GM12873 (cell line): ENCODE results near the gene GPER1.

Source experiments
- TF ChIP-seq, protein P1 (sequence below): IDR thresholded peaks from 2 replicates; pipeline ENCODE4 v1.5.1; 2012; ENCODE audit warnings: low read depth, mild to moderate bottlenecking, moderate library complexity, low read length, control low read depth; ENCODE audit not compliant: insufficient read depth; ENCODE audit errors: missing control alignments

Gene GPER1

DNA sequence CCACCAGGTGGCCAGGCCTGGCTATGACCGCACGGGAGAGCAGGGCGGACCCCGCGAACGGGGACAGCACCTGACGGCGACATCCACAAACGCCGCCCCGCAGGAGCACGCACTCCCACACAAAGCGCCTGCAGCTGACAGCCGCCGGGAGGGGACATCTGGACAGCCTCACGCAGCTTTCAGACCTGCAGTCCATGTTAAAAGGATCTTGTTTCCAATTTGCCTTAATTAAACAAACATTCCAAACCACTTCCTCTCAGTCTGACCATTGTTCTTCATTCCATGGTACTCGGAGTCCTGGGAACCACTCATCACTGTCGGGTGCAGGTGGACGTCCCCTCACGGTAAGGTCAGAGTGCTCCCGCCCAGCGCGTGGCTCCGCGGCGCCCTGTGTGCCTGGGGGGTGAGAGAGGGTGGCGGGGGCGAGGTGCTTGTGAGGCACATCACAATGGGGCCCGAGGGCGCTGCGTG, 5.9 kb upstream of the GPER1 start:
- TF ChIP-seq, protein P1, sequence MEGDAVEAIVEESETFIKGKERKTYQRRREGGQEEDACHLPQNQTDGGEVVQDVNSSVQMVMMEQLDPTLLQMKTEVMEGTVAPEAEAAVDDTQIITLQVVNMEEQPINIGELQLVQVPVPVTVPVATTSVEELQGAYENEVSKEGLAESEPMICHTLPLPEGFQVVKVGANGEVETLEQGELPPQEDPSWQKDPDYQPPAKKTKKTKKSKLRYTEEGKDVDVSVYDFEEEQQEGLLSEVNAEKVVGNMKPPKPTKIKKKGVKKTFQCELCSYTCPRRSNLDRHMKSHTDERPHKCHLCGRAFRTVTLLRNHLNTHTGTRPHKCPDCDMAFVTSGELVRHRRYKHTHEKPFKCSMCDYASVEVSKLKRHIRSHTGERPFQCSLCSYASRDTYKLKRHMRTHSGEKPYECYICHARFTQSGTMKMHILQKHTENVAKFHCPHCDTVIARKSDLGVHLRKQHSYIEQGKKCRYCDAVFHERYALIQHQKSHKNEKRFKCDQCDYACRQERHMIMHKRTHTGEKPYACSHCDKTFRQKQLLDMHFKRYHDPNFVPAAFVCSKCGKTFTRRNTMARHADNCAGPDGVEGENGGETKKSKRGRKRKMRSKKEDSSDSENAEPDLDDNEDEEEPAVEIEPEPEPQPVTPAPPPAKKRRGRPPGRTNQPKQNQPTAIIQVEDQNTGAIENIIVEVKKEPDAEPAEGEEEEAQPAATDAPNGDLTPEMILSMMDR = no peak

DNA sequence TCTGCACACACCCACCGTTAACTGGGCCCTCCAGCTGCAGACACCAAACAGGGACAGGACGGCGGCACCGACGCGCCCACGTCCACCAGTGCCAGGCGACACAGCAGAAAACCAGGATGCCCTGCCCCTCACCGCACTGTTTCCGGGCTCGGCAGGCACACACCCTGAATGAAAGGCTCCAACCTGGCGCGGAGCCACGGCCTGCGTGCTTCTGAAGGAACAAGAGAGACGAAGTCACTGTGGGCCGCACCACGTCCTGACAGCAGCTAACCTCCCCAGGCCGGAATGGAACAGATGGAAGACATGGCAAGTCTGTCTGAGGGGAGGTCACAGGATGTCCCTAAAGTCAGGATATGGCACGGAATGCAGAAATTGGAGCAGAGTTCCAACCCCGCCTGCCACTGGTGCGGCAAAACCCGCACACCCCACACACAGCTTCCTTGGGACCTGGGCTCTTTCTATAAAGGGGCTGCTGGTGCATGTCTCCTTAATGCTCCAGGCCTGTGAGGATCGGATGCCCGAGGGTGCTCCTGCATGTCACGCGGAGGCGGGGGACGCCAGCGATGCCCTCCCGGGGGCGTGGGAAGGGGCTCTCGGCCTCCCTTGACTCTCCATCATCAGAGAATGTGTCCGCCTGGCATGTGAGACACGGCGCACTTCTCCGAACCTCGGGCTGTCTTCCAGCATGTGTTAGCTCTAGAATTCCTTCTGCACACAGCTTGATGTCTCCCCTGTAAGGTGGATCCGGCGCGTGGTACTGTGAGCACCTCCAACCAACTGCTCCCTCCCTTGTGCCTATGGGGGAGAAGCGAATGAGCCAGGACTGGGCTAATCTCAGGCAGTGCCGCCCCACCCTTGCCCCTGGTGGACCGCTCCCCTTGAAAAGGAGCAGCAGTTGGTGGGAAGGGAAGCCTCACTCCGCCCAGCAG, 3.9 kb upstream of the GPER1 start:
- TF ChIP-seq, protein P1 = no peak

DNA sequence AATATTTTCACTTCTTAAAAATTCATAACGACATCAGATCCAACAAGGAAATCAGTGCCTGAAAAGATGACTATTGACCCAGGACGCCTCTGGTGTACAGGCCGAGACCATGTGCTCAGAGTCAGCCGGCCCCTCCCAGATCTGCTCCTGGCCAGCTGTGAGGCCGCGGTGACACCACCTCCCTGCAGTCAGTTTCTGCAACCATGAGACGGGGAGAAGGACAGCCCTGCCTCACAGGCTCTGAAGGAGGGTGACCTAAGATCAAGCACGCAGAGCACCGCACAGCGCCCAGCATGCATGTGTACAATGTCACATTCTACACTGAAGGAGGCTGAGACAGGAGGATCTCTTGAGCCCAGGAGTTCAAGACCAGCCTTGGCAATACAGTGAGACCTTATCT, 2.6 kb upstream of the GPER1 start:
- TF ChIP-seq, protein P1 = no peak

DNA sequence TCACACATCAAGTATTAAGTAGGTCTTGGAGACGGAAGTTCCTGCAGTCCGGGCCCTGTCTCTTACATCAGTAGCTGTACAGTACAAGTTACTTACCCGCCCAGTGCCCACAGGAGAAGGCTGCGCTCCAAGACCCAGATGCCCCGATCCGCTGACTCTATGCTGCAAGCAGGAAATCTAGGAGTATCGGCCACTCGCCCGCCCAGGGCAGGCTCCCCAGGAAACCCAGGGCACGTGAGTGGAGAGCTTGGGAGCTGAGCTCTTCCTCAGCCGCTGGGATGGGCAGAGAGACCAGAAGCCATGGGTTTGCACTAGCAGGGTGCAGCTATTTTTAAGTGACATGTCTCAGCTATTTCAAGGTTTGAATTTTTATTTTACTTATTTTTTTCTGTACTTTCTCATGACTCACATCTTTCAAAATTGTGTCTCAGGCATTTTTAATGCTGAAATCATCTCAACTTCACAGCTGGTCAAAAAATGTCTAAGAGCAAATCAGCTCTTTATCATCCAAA, 1.9 kb upstream of the GPER1 start:
- TF ChIP-seq, protein P1 = no peak

DNA sequence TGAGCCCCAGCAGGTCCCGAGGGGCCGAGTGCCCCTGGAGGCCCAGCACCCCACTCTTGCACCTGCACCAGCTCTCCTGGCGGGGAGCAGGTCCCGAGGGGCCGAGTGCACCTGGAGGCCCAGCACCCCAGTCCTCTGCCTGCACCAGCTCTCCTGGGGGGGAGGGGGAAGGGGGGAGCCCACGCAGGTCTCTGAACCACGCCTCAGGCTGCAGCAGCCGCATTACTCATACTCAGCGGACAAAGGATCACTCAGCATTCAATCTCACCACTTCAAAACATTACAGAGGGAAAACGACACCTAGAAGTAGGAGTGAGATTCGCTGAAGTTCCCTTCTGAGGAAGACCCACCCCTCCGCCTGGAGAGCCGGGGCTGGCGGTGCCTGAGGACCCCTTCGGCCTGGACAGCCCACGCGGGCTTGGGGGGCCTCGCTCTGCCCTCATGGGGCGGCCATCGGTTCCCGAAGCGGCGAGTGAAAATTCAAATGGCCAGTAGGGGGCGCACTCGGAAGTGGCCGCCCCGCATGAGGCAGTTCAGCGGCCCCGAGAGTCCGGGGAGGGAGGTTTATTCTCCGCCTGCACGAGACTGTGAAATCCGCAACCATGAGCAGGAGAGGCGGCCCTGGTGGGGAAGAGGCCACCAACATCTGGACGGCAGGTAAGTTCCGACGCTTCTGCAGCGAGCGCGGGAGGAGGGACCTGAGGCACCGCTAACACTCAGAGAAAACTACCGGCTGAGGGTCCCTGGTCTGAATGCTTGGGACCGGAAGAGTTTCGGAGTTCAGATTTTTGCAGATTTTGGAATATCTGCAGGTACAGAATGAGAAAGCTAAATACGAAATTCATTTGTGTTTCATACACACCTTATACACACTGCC, 1.1 kb upstream of the GPER1 start:
- TF ChIP-seq, protein P1 = peak; percentile 79

DNA sequence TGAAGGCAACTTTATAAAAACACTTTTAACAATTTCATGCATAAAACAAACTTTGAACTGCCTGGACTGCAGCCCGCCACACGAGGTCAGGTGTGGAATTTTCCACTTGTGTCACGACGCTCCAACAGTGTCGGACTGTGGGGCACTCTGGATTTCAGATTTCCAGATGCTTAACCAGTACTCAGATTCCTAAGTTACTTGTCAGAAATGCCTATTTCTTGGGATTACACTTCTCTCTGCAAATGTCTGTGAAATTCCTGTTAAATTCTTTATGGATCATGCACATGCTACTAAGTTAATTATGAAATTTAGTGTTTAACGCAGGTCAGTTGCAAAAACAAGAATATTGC, 473 bp upstream of the GPER1 start:
- TF ChIP-seq, protein P1 = no peak

DNA sequence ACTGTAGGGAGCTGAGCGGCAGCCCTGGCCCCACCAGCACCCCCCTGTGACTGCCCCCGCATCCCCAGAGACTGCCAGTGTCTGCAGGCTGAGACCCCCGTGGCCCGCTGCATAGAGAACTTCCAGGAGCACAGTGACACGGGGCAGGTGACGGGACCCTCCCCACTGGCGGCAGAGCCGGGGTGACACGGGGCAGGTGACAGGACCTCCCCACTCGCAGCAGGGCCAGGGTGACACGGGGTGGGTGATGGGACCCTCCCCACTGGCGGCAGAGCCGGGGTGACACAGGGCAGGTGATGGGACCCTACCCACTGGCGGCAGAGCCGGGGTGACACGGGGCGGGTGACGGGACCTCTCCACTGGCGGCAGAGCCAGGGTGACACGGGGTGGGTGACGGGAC, 2.3 kb downstream of the GPER1 start:
- TF ChIP-seq, protein P1 = no peak
